Activated T-cell treated with anti-CD3 and anti-CD28 coated beads, Interleukin-2, amount 50 U/mL, for 48 hours (primary cell): Measurements from ENCODE around the gene ELAVL1.

ENCODE experiments used
- DNase-seq, 2 experiments: peaks; one replicate each; pipeline ENCODE4 v3.0.0-alpha.2; 2020

ELAVL1 gene

DNA sequence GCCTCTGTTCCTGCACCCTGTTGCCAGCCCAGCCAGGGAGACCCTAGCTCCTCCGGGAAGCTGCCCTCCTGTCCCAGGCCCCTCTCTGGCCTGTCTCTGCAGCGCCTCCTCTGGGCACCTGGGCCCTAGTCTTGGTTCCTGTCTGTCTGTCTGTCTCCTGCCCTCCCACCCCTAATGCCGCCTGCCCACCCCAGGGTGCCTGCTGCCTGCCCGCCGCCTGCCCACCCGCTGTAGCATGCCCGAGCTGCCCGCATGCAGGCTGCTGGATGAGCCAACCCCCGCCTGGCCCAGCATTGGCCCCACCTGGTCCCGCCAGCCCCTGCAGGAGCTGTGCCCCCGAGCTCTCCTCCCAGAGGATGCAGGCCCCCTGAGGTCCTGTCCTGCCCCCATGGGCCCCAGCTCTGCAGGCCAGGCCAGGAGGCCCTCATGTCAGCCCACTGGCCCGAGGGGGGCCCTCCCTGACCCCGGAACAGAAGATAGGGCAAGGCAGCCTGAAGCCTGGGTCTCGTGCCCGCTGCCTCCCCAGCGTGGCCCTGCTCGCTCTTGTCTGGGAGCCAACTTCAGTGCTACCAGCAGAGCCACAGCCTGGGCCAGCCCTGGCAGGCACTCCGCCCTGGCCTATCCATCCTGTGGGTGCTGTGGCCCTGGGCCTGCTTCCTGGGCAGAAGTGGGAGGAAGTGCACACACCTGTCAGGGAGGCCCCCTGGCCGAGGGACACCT, 96.5 kb downstream of the ELAVL1 start:
- no peak for DNase-seq
